ENCODE measurements around the gene KIF26A.

Gene KIF26A

GRCh38 chr14:104180561-104181165 is 42.3 kb downstream of the KIF26A start:
- no peak overlapping the region for H3K27ac ChIP-seq (ENCODE audit: low read depth, low read length)
- no peak overlapping the region for H3K4me2 ChIP-seq (ENCODE audit: low read depth, low read length, poor library complexity, severe bottlenecking)
- H3K36me3 ChIP-seq (ENCODE audit: low read length) = no peaks in the 10 kb centered on the region
- no peak overlapping the region for H3K9ac ChIP-seq (ENCODE audit: low read length)
- no peaks in the 10 kb centered on the region for H3K79me2 ChIP-seq (ENCODE audit: insufficient read depth, low read length)
- no peak overlapping the region for H2AFZ ChIP-seq (ENCODE audit: low read depth, low read length, severe bottlenecking)
- no peaks in the 10 kb centered on the region for H4K20me1 ChIP-seq (ENCODE audit: low read depth, low read length)
- no peaks in the 10 kb centered on the region for H3F3A ChIP-seq (ENCODE audit: insufficient read depth)
- no peaks in the 10 kb centered on the region for H3K27me3 ChIP-seq (ENCODE audit: low read length)
- H3K9me2 ChIP-seq (replicated peaks; ENCODE audit: insufficient read depth, low read length) = no peaks in the 10 kb centered on the region
- H3K9me3 ChIP-seq (ENCODE audit: insufficient read depth, low read length) = no peaks in the 10 kb centered on the region
- no peak overlapping the region for H3K4me3 ChIP-seq (ENCODE audit: insufficient read depth, low read length, poor library complexity, severe bottlenecking)
- TF ChIP-seq CTCF (IDR thresholded peaks at IDR 0.05; ENCODE audit: insufficient read depth, low read length, poor library complexity, severe bottlenecking) (no peak), EZH2phosphoT487 (conservative IDR thresholded peaks at IDR 0.05; ENCODE audit: low read length) (no peak)

GRCh38 chr14:104181761-104182530 is 43.6 kb downstream of the KIF26A start:
- Histone ChIP-seq H3K27ac (ENCODE audit: low read depth, low read length) (no peak overlapping the region), H3K79me2 (ENCODE audit: insufficient read depth, low read length) (no peaks in the 10 kb centered on the region), H3K4me3 (ENCODE audit: insufficient read depth, low read length, poor library complexity, severe bottlenecking) (no peak overlapping the region), H3K4me2 (ENCODE audit: low read depth, low read length, poor library complexity, severe bottlenecking) (no peak overlapping the region), H3F3A (ENCODE audit: insufficient read depth) (no peaks in the 10 kb centered on the region), H3K9ac (ENCODE audit: low read length) (no peak overlapping the region), H3K9me2 (replicated peaks; ENCODE audit: insufficient read depth, low read length) (no peaks in the 10 kb centered on the region), H3K36me3 (ENCODE audit: low read length) (no peaks in the 10 kb centered on the region), H2AFZ (ENCODE audit: low read depth, low read length, severe bottlenecking) (no peak overlapping the region), H3K27me3 (ENCODE audit: low read length) (no peaks in the 10 kb centered on the region), H4K20me1 (ENCODE audit: low read depth, low read length) (no peaks in the 10 kb centered on the region), H3K9me3 (ENCODE audit: insufficient read depth, low read length) (no peaks in the 10 kb centered on the region)
- TF ChIP-seq EZH2phosphoT487 (conservative IDR thresholded peaks at IDR 0.05; ENCODE audit: low read length) (no peak), CTCF (IDR thresholded peaks at IDR 0.05; ENCODE audit: insufficient read depth, low read length, poor library complexity, severe bottlenecking) (no peak)

GRCh38 chr14:104182857-104183425 is 44.6 kb downstream of the KIF26A start:
- H3K27ac ChIP-seq (ENCODE audit: low read depth, low read length) = no peak overlapping the region
- H3F3A ChIP-seq (ENCODE audit: insufficient read depth) = no peaks in the 10 kb centered on the region
- no peak overlapping the region for H3K9ac ChIP-seq (ENCODE audit: low read length)
- H4K20me1 ChIP-seq (ENCODE audit: low read depth, low read length) = no peaks in the 10 kb centered on the region
- no peak overlapping the region for H3K4me3 ChIP-seq (ENCODE audit: insufficient read depth, low read length, poor library complexity, severe bottlenecking)
- no peaks in the 10 kb centered on the region for H3K9me2 ChIP-seq (replicated peaks; ENCODE audit: insufficient read depth, low read length)
- H3K79me2 ChIP-seq (ENCODE audit: insufficient read depth, low read length) = no peaks in the 10 kb centered on the region
- H3K4me2 ChIP-seq (ENCODE audit: low read depth, low read length, poor library complexity, severe bottlenecking) = no peak overlapping the region
- no peaks in the 10 kb centered on the region for H3K27me3 ChIP-seq (ENCODE audit: low read length)
- H3K9me3 ChIP-seq (ENCODE audit: insufficient read depth, low read length) = no peaks in the 10 kb centered on the region
- no peaks in the 10 kb centered on the region for H3K36me3 ChIP-seq (ENCODE audit: low read length)
- TF ChIP-seq CTCF (IDR thresholded peaks at IDR 0.05; ENCODE audit: insufficient read depth, low read length, poor library complexity, severe bottlenecking) (no peak), EZH2phosphoT487 (conservative IDR thresholded peaks at IDR 0.05; ENCODE audit: low read length) (no peak)
- no peak overlapping the region for H2AFZ ChIP-seq (ENCODE audit: low read depth, low read length, severe bottlenecking)
